GM21786 (cell line): Measurements from ENCODE around the gene COX6A1.
"Not testable (repeated sequence)": the region's sequence is repeated elsewhere in the genome, so short reads cannot be mapped to it uniquely, and the experiment has no call there.

Source experiments
- ATAC-seq: cut with Tn5 transposase; IDR thresholded peaks from one replicate; pipeline ENCODE4 v1.9.1; 2021; ENCODE audit not compliant: unreplicated experiment

COX6A1 gene

GRCh38 chr12:120466560-120467315 is 28.8 kb downstream of the COX6A1 start:
- no peak for ATAC-seq

GRCh38 chr12:120467439-120467838 is 29.5 kb downstream of the COX6A1 start:
- no peak for ATAC-seq

- ATAC-seq = no peak
Observed at GRCh38 chr12:120468325-120468820, 30.5 kb downstream of the COX6A1 start.

- peak; percentile 24 for ATAC-seq
Observed at GRCh38 chr12:120468821-120469449, 31.0 kb downstream of the COX6A1 start.

GRCh38 chr12:120469450-120470149 is 31.7 kb downstream of the COX6A1 start, which contains the start of gene SRSF9:
Gene SRSF9, minus strand, starts transcription at chr12:120469748. Its CDS starts 139 bp downstream, at chr12:120469609.
- ATAC-seq = peak; percentile 88

- ATAC-seq = peak; percentile 23
Observed at GRCh38 chr12:120470150-120470784, 32.4 kb downstream of the COX6A1 start.

GRCh38 chr12:120472521-120472920 is 34.6 kb downstream of the COX6A1 start:
- ATAC-seq = no peak

- ATAC-seq = no peak
Observed at GRCh38 chr12:120473807-120474615, 36.1 kb downstream of the COX6A1 start.

- no peak for ATAC-seq
Observed at GRCh38 chr12:120474616-120474960, 36.7 kb downstream of the COX6A1 start.

- ATAC-seq = no peak
Observed at GRCh38 chr12:120475643-120476042, 37.7 kb downstream of the COX6A1 start.

- no peak for ATAC-seq
Observed at GRCh38 chr12:120479458-120479857, 41.5 kb downstream of the COX6A1 start.

- ATAC-seq = no peak
Observed at GRCh38 chr12:120480211-120480610, 42.3 kb downstream of the COX6A1 start.

GRCh38 chr12:120481022-120481767 is 43.3 kb downstream of the COX6A1 start:
- no peak for ATAC-seq

GRCh38 chr12:120483621-120484020 is 45.7 kb downstream of the COX6A1 start:
- ATAC-seq = no peak

GRCh38 chr12:120485961-120486881 is 48.3 kb downstream of the COX6A1 start:
- ATAC-seq = no peak

- ATAC-seq = not testable (repeated sequence)
Observed at GRCh38 chr12:120487552-120487951, 49.6 kb downstream of the COX6A1 start.

- no peak for ATAC-seq
Observed at GRCh38 chr12:120488057-120488640, 50.2 kb downstream of the COX6A1 start.

- ATAC-seq = no peak
Observed at GRCh38 chr12:120489018-120489417, 51.1 kb downstream of the COX6A1 start.
